NCI-H69 (cell line): ENCODE measurements around the gene ARL6IP4.
A peak's percentile ranks its signal among the peaks of the same experiment; 100 is the strongest.
"Not testable (repeated sequence)": the region's sequence is repeated elsewhere in the genome, so short reads cannot be mapped to it uniquely, and the experiment has no call there.

Experiments
- DNase-seq: peaks from one replicate; lab custom pipeline; 2025; lab: John Stamatoyannopoulos, UW

The ARL6IP4 gene

DNA sequence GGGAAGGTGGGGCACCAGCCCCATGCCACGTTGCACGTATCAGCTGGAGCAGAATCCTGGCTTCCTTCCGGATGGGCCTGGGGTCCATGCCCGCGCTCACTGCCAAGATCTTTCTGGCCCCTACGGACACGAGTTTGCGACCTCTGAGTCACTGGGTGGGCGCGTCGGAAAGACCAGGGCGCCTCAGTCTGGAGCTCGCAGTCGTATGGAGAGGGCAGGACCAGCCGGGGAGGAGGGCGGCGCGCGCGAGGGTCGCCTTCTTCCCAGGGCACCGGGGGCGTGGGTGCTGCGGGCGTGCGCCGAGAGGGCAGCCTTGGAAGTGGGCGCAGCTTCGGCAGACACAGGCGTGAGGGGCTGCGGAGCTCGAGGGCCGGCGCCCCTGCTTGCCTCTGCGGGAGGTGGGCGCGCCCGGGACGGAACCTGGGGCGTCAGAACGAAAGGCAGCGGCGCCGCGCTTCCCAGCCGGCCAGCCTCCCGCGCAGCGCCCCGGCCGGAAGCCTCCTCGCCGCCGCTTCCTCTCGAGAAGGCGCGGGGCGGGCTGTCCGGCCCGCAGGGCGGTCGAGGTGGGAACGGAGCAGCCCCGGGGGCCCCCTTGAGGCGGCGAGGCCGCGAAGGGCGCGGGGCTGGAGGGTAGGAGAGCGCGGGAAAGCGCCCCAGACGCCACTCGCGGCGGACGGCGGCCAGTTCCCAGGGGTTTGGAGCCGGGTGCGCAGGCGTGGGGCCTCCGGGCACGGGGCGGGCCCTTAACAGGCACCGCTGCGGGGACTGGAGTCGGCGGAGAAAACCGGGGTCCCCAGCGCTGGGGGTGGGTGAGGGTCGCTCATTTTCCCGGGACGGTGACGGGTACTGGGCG is at the start of gene ARL6IP4:
TSS of gene ARL6IP4 (plus strand) at position 499 of the 853 bp plus-strand sequence. CDS start 459 bp downstream, outside the sequence.
- DNase-seq, result peak; percentile 85

- DNase-seq, result no peak
Measured at GRCh38 chr12:122932207-122932606, 48.3 kb upstream of the ARL6IP4 start.

DNA sequence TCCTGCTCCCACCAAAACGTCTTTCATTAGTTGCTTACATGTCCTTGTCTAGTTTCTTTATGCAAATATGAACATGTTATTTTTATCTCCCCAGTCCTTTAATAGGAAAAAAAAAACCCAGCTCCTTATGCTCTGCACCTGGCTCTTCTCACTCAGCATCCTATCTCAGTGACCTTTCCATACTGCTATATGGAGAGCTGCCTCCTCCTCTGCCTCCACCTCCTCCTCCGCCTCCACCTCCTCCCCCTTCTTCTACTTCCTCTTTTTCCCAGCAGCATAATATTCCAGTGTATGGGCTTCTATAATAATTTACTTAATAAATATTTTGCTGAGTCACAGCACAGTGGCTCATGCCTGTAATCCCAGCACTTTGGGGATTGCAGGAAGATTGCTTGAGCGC is 45.8 kb upstream of the ARL6IP4 start:
- DNase-seq, result no peak

- DNase-seq, result no peak
Measured at GRCh38 chr12:122935318-122935717, 45.2 kb upstream of the ARL6IP4 start.

DNA sequence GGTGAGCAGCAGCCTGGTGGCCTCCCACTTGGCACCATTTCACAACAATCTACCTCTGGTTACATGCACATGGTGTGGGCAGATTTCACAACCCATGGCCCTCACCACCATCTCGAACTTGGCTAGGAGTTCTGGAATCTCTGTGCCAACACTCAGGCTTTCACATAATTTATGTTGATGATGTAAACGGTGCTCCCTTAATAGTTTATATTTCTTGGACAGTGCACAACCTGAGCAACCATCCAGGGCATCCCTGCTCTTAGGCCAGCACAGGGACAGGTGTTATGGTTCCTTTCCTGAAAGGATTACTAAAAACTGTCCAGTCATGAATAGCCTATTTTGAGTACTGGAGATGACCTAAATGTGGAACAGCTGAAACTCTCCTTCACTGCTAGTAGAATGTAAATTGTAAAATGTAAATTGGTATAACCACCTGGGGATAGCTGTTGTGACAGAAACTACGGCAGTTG is 42.8 kb upstream of the ARL6IP4 start:
- no peak for DNase-seq

- no peak for DNase-seq
Measured at GRCh38 chr12:122939125-122939524, 41.4 kb upstream of the ARL6IP4 start.

DNA sequence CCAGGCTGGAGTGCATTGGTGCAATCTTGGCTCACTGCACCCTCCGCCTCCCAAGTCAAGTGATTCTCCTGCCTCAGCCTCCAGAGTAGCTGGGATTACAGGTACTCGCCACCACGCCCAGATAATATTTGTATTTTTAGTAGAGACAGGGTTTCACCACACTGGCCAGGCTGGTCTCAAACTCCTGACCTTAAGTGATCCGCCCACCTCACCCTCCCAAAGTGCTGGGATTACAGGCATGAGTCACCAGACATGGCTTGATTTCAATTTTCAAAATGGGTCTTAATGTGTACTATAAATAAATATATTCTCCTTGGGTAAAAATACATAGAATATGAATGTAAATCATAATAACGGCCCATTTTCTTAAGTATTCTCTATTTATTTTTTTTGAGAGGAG is 39.1 kb upstream of the ARL6IP4 start:
- DNase-seq, result not testable (repeated sequence)

GRCh38 chr12:122942637-122943036 is 37.8 kb upstream of the ARL6IP4 start:
- DNase-seq, result peak; percentile 57

DNA sequence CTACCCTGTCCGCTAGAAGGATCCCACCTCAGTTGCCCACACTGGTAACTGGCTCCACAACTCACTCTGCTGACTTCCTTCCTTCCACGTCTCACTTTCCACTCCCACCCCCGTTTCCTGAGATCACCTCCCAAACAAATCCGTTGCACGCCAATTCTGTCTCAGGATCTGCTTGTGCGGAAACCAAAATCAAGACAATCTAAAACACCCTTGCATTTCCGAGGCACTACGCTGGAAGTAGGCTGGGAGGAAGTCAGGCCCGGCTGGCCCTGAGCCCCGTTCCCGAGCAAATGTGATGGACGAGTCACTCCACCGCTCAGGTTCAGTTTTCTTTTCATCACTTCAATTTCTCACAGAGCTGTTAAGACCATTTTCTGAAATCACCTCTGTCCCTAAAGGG is 37.3 kb upstream of the ARL6IP4 start:
- no peak for DNase-seq

GRCh38 chr12:122944605-122945592 is 35.6 kb upstream of the ARL6IP4 start:
- DNase-seq, result peak; percentile 41

GRCh38 chr12:122946690-122947341 is 33.7 kb upstream of the ARL6IP4 start:
- DNase-seq, result peak; percentile 73

DNA sequence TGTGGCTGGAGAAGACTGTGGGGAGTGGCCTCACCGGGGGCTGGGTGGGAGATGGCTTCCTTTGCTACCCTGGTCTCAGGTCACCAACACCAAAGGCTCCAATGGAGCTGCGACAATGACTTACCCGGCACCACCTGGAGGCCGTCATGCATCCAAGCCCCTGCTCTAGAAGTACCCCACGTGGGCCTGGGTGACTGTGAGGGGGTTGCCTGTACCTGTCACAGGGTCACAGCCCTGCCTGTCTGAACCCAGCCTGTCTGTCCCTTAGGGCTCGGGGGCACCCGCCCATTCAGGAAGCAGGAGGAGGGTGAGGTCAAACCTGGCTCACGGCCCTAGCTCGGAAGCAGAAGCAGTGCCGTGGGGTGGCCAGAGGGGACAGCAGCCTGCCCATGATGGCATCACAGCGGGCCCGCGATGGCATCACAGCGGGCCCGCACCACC is 33.1 kb upstream of the ARL6IP4 start:
- no peak for DNase-seq

- DNase-seq, result no peak
Measured at GRCh38 chr12:122948605-122949004, 31.9 kb upstream of the ARL6IP4 start.

- no peak for DNase-seq
Measured at GRCh38 chr12:122949405-122949804, 31.1 kb upstream of the ARL6IP4 start.

- DNase-seq, result no peak
Measured at GRCh38 chr12:122949816-122950675, 30.4 kb upstream of the ARL6IP4 start.

GRCh38 chr12:122951406-122951805 is 29.1 kb upstream of the ARL6IP4 start:
- no peak for DNase-seq

GRCh38 chr12:122951979-122952892 is 28.2 kb upstream of the ARL6IP4 start:
- DNase-seq, result peak; percentile 79

DNA sequence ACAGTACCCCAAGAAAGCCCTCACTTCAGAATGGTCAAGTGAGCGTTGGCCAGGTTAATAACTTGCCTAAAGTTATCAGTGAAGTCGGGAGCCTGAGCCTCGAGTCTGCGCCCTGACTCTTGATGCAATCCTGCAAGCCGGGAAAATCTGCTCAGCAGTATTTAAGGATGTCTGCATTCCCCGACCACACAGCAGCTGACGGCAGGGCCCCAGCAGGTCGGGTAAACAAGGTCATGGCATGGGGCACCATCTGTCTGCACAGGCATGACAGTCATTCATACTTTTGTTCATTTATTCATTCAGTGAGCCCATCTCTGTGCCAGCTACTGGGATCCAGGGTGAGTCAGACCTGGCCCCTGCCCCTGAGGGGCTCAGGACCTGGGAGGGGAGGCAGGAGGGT is 25.3 kb upstream of the ARL6IP4 start:
- no peak for DNase-seq

DNA sequence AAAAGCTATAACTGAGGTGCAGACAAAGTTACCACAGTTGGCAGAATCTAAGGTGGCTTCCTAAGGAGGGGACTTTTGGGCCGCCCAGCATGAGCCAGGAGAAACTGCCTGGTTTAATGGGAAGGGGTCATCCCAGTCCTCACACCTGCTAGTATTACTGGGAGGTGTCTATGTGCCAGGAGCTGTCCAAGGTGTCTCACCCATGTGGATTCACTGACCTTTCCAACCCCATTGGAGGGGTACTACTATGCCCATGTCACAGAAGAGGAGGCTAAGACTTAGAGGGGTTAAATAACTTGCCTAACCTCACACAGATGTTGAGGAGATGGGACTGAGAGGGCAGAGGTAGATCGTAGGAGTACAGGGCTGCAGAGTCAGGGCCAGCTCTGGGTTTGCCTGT is 24.4 kb upstream of the ARL6IP4 start:
- no peak for DNase-seq
